ENCODE results near the gene MICU1.

GRCh38 chr10:72483471-72483870 lies 142.4 kb downstream of the MICU1 start:
- no peak for TF ChIP-seq EZH2 (IDR thresholded peaks at IDR 0.05; ENCODE audit: insufficient read depth, low read length)
- TF ChIP-seq, protein P1, sequence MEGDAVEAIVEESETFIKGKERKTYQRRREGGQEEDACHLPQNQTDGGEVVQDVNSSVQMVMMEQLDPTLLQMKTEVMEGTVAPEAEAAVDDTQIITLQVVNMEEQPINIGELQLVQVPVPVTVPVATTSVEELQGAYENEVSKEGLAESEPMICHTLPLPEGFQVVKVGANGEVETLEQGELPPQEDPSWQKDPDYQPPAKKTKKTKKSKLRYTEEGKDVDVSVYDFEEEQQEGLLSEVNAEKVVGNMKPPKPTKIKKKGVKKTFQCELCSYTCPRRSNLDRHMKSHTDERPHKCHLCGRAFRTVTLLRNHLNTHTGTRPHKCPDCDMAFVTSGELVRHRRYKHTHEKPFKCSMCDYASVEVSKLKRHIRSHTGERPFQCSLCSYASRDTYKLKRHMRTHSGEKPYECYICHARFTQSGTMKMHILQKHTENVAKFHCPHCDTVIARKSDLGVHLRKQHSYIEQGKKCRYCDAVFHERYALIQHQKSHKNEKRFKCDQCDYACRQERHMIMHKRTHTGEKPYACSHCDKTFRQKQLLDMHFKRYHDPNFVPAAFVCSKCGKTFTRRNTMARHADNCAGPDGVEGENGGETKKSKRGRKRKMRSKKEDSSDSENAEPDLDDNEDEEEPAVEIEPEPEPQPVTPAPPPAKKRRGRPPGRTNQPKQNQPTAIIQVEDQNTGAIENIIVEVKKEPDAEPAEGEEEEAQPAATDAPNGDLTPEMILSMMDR (IDR thresholded peaks at IDR 0.05; ENCODE audit: insufficient read depth, low read depth, low read length), result no peak

All from astrocyte (in vitro differentiated cells and primary cell).